Activated CD4-positive, alpha-beta memory T cell treated with anti-CD3 and anti-CD28 coated beads for 36 hours (primary cell): ENCODE data around the gene PTPRT. TPM values are rescaled to one million over a fixed set of nuclear protein-coding genes. Genes with fewer than 3 reads are reported as not detected.

Experiments
- CTCF ChIA-PET: fragments of 350-600 bp; sonication (Branson Sonifier 250); formaldehyde crosslinking; loops from one replicate; lab custom pipeline; 2021; ENCODE audit warnings: antibody characterized with exemption, inconsistent platforms; lab: Charles Lee
- POLR2A ChIA-PET: fragments of 350-600 bp; sonication (Branson Sonifier 250); formaldehyde crosslinking; loops from one replicate; lab custom pipeline; 2021; ENCODE audit warnings: antibody characterized with exemption; lab: Charles Lee
- DNase-seq: peaks from one replicate; pipeline ENCODE4 v3.0.0-alpha.2; 2020
- H3K27ac Mint-ChIP-seq: one replicate; pipeline ENCODE4 v1.8.0; 2021; ENCODE audit warnings: mixed read lengths
- H3K27me3 Mint-ChIP-seq: one replicate; pipeline ENCODE4 v1.8.0; 2021; ENCODE audit warnings: mixed read lengths
- H3K36me3 Mint-ChIP-seq: one replicate; pipeline ENCODE4 v1.8.0; 2021; ENCODE audit warnings: mixed read lengths
- H3K4me1 Mint-ChIP-seq: one replicate; pipeline ENCODE4 v1.8.0; 2021; ENCODE audit warnings: low read depth, mixed read lengths
- H3K4me3 Mint-ChIP-seq: one replicate; pipeline ENCODE4 v1.8.0; 2021; ENCODE audit warnings: mild to moderate bottlenecking, mixed read lengths
- H3K9me3 Mint-ChIP-seq: one replicate; pipeline ENCODE4 v1.8.0; 2021; ENCODE audit warnings: mixed read lengths
- intact Hi-C: fragments of 100-400 bp; cut with micrococcal nuclease; formaldehyde crosslinking; loops from one replicate; pipeline ENCODE4 v1.15.1; 2023
- total RNA-seq, 2 experiments: library from RNA; stranded (reverse); gene quantifications; one replicate each; pipeline ENCODE4 v1.2.3, GENCODE V29; 2021

PTPRT gene
- total RNA-seq, 2 experiments from 2014 or later = not detected

DNA sequence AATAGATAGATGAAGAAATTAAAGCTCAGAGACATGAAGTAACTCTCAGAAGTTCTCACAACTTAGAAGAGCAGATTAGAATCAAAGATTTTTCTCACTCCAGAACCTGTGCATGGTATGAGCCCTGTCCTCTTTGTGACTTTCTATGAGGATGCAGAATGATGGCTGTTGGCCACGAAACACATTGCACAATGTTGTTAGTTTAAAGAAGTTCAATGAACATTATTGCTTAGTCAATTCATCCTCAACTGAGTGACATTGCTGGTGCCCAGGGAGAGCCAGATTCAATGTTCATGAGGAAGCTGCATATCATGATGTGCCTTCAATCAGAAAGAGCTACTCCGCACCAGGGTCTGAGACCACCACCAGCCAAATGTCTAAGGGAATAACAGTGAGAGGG is 633.1 kb downstream of the PTPRT start:
- Mint-ChIP-seq H3K4me3 (no peak overlapping the region), H3K27ac (no peak overlapping the region), H3K4me1 (no peaks in the 10 kb centered on the region), H3K36me3 (no peaks in the 10 kb centered on the region), H3K27me3 (no peaks in the 10 kb centered on the region), H3K9me3 (peaks cover 3% of the 10 kb centered on the region)
- CTCF ChIA-PET = no interaction called here
- POLR2A ChIA-PET = no interaction called here
- no peak for DNase-seq
- intact Hi-C loops = no loop called here

DNA sequence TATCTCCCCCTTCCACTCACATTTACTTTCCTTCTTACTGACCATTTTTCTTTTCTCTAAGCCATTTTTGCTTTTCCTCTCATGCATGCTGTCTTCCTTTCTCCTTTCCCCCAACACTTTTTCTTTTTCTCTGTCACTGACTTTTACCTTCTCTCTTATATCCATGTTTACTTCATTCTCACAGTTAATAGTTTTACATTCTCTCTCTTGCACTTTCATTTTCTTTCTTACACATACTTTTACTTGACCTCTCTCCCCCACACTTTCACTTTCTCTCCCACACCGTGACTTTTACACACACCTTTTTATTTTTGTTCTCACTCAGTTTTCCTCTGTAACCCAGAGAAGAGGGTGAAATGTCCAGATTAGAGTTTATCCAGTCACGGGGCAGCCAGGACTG is 636.3 kb downstream of the PTPRT start:
- Mint-ChIP-seq H3K9me3 (peaks cover 4% of the 10 kb centered on the region), H3K4me3 (no peak overlapping the region), H3K27me3 (no peaks in the 10 kb centered on the region), H3K36me3 (no peaks in the 10 kb centered on the region), H3K4me1 (no peaks in the 10 kb centered on the region), H3K27ac (no peak overlapping the region)
- POLR2A ChIA-PET = no interaction called here
- no peak for DNase-seq
- CTCF ChIA-PET = no interaction called here
- intact Hi-C loops = no loop called here

DNA sequence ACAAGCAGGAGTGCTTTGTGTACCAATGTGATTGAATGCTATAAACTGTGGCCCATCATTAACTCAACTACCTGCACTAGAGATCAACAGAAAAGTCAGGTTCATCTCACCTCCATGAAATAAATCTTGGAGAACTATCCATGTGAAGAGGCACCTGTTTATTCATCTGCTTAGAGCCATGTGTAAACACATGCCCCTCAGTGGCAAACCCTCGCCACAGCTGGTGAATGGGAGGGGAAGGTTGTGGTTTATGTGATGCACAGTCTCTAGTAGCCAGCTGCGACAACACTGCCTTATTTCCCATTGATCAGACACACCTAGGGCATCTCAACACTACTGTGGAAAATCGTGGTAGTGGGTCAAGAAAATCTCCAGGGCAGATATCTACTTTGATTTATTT is 640.2 kb downstream of the PTPRT start:
- DNase-seq = no peak
- Mint-ChIP-seq H3K4me1 (no peaks in the 10 kb centered on the region), H3K27me3 (no peaks in the 10 kb centered on the region), H3K9me3 (peaks cover 4% of the 10 kb centered on the region), H3K27ac (no peak overlapping the region), H3K36me3 (no peaks in the 10 kb centered on the region), H3K4me3 (no peak overlapping the region)
- ChIA-PET POLR2A (no interaction called here), CTCF (no interaction called here)
- intact Hi-C loops = no loop called here

DNA sequence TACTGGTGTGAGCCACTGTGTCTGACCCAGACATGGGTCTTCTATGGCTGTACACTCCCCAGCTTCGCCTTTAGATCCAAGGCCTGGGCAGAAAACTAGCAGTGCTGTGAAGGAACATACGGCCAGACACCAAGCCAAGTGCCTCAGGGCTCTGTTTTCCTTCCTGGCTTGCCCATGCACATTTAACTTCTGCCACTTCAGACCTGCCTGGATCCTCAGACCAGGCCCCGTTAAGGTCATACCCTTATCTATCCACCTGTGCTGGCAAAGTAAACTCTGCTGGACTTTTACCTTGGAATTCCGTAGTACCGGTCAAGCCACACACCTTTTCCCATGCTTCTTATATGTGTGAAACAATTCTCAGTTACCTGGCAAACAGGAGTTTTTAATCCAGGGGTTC is 644.8 kb downstream of the PTPRT start:
- H3K36me3 Mint-ChIP-seq = no peaks in the 10 kb centered on the region
- H3K27me3 Mint-ChIP-seq = no peaks in the 10 kb centered on the region
- H3K4me3 Mint-ChIP-seq = no peak overlapping the region
- no peaks in the 10 kb centered on the region for H3K4me1 Mint-ChIP-seq
- no peak overlapping the region for H3K27ac Mint-ChIP-seq
- POLR2A ChIA-PET = no interaction called here
- DNase-seq = no peak
- H3K9me3 Mint-ChIP-seq = no peaks in the 10 kb centered on the region
- intact Hi-C loops = no loop called here
- CTCF ChIA-PET = no interaction called here

DNA sequence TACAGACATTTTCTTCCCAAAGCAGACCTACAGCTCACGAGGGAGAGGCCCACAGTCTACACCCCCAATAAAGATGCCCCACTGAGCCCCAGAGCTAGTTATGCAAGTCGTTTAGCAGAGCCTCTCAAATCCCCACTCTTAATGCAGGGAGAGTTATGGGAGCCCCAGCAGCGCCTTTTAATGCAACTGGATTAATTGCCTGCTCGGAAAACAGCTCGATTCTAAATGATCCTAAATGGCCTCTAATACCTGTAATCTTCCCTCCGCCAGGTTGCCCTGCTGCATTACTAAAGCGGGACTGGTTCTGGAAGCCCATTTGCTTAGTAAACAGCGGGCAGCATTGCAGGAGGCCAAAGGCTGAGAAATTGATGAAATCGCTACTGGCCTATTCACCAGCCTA is 656.9 kb downstream of the PTPRT start:
- peaks cover 2% of the 10 kb centered on the region for H3K9me3 Mint-ChIP-seq
- no peaks in the 10 kb centered on the region for H3K36me3 Mint-ChIP-seq
- no peaks in the 10 kb centered on the region for H3K4me1 Mint-ChIP-seq
- intact Hi-C loops = no loop called here
- H3K27ac Mint-ChIP-seq = no peak overlapping the region
- ChIA-PET CTCF (no interaction called here), POLR2A (no interaction called here)
- no peaks in the 10 kb centered on the region for H3K27me3 Mint-ChIP-seq
- no peak for DNase-seq
- no peak overlapping the region for H3K4me3 Mint-ChIP-seq

DNA sequence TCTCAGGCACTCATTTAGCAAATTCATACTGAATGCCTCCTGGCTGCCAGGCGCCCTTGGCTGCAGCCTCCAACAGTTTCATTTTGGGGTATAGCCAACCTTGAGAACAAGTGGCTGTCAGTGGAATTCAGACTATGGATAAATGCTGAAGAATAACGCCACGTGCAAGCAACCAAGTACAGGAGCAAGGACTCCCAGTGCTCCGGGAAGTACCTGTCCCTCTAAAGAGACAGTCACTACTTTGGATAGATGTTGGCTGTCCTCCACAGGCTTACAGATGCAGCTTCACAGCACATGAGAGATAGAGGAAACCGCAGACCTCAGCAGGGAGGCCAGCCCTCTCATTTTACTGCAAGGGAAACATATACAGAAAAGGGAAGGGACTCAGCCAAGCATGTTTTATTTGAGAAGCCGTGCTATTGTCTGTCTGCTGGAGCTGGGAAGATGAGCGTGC is 658.2 kb downstream of the PTPRT start:
- Mint-ChIP-seq H3K27me3 (no peaks in the 10 kb centered on the region), H3K9me3 (peaks cover 2% of the 10 kb centered on the region), H3K4me1 (no peaks in the 10 kb centered on the region), H3K36me3 (no peaks in the 10 kb centered on the region), H3K27ac (no peak overlapping the region), H3K4me3 (no peak overlapping the region)
- POLR2A ChIA-PET = no interaction called here
- CTCF ChIA-PET = no interaction called here
- DNase-seq = no peak
- intact Hi-C loops = no loop called here

DNA sequence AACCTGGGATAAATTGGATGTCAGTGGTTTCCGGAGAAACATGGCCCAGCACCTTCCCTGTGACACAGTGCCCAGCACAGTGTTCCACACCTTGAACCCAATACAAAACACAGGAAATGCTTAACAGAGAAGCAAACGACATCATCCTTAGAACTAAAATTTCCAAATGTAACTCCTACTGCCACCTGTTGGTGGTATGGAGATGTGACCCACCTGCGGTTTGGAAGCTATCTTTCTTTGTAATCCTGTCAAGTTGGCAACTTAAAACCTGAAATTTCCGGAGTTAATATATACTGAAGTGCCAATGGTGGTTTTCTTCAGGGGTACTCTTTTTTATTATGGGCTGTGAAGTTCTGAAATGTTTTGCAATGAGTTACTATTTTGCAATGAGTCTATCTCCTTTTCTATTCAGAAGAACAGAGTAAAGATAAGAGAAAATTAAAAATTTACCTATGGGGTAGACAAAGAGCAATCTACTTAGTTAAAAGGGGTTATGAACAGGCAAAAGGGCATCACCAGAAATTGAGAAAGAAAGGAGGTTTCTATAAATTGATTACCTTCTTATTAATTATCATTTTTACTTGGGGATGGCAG is 658.8 kb downstream of the PTPRT start:
- no peaks in the 10 kb centered on the region for H3K4me1 Mint-ChIP-seq
- H3K27ac Mint-ChIP-seq = no peak overlapping the region
- POLR2A ChIA-PET = no interaction called here
- H3K27me3 Mint-ChIP-seq = no peaks in the 10 kb centered on the region
- no peak overlapping the region for H3K4me3 Mint-ChIP-seq
- CTCF ChIA-PET = no interaction called here
- H3K36me3 Mint-ChIP-seq = no peaks in the 10 kb centered on the region
- peaks cover 2% of the 10 kb centered on the region for H3K9me3 Mint-ChIP-seq
- DNase-seq = no peak
- intact Hi-C loops = no loop called here

DNA sequence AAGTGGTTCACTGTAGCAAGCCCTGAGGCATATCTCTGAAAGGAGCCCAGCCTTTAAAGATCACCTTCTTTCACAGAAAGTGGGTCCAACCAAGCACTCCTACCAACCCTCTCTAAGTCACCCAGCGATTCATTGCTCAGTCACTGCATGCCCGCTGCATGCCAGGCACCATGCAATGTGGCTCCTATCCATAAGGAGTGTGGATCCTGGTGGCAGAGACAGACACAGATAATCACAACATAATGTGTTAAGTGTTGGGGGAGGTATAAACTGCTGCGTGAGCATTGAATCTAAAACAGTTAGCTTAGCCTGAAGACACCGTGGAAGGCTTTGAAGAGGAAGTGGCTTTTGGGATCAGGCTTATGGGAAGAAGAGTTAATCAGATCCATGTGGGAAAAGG is 659.5 kb downstream of the PTPRT start:
- Mint-ChIP-seq H3K27me3 (no peaks in the 10 kb centered on the region), H3K9me3 (peaks cover 2% of the 10 kb centered on the region), H3K36me3 (no peaks in the 10 kb centered on the region), H3K4me1 (no peaks in the 10 kb centered on the region), H3K4me3 (no peak overlapping the region), H3K27ac (no peak overlapping the region)
- DNase-seq = no peak
- CTCF ChIA-PET = no interaction called here
- POLR2A ChIA-PET = no interaction called here
- intact Hi-C loops = no loop called here

DNA sequence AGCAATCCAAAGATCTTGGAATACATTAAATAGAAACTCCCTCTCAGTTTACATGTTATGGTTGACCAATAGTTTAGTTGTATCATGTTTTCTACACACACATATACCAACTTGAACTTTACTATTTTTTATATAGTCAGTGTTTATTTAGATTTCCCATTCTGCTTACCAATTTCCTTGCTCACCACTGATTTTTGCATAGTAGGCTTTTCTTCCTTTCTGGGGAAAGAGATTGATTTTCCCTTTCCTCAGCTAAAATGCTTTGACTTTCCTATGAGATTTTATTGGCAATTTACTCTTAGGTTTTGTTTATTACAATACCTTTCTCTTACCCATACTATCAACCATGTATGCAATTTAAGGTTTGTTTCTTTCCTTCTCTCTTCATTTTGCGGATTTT is 665.6 kb downstream of the PTPRT start:
- no peaks in the 10 kb centered on the region for H3K4me1 Mint-ChIP-seq
- intact Hi-C loops = no loop called here
- H3K27ac Mint-ChIP-seq = no peak overlapping the region
- DNase-seq = no peak
- ChIA-PET CTCF (no interaction called here), POLR2A (no interaction called here)
- no peaks in the 10 kb centered on the region for H3K36me3 Mint-ChIP-seq
- H3K4me3 Mint-ChIP-seq = no peak overlapping the region
- peaks cover under 1% of the 10 kb centered on the region for H3K9me3 Mint-ChIP-seq
- H3K27me3 Mint-ChIP-seq = no peaks in the 10 kb centered on the region

DNA sequence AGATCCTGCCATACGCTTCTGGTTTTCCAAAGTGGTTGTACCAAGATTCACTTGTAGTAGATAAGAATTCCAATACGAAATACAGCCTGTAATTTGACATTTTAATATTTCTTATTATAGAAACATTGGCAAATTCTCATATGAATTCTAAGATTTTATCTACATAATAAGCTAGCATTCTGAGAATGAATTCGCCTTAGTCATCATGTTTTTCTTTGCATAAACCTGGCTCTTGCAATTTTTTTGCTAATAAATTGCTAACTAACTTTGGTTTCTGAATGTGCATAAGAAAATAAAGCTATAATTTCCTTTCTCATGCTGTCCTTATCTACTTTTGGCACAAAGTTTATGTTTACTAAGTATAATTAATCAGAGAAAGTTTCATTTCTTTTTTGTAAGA is 673.0 kb downstream of the PTPRT start:
- H3K4me3 Mint-ChIP-seq = no peak overlapping the region
- intact Hi-C loops = no loop called here
- DNase-seq = no peak
- ChIA-PET CTCF (no interaction called here), POLR2A (no interaction called here)
- H3K27ac Mint-ChIP-seq = no peak overlapping the region
- H3K4me1 Mint-ChIP-seq = no peaks in the 10 kb centered on the region
- H3K36me3 Mint-ChIP-seq = no peaks in the 10 kb centered on the region
- H3K9me3 Mint-ChIP-seq = peaks cover 5% of the 10 kb centered on the region
- H3K27me3 Mint-ChIP-seq = no peaks in the 10 kb centered on the region

DNA sequence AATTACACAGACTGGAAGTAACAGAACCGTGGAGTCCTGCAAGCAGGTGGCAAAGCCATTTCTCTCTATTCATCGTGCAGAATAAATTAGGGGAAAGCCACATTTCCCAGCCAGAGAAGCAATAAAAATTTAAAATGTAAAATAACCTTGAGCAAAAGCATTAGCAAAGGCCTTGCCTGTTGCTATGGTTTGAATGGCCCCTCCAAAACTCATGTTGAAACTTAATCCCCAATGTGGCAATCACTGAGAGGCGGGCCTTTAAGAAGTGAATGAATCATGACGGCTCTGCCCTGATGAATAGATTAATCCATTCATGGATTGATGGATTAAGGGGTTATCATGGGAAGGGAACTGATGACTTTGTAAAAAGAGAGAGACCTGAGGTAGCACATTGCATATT is 679.0 kb downstream of the PTPRT start:
- Mint-ChIP-seq H3K9me3 (peaks cover 2% of the 10 kb centered on the region), H3K27ac (no peak overlapping the region), H3K27me3 (no peaks in the 10 kb centered on the region), H3K4me3 (no peak overlapping the region), H3K36me3 (no peaks in the 10 kb centered on the region), H3K4me1 (no peaks in the 10 kb centered on the region)
- no peak for DNase-seq
- ChIA-PET POLR2A (no interaction called here), CTCF (no interaction called here)
- intact Hi-C loops = no loop called here

DNA sequence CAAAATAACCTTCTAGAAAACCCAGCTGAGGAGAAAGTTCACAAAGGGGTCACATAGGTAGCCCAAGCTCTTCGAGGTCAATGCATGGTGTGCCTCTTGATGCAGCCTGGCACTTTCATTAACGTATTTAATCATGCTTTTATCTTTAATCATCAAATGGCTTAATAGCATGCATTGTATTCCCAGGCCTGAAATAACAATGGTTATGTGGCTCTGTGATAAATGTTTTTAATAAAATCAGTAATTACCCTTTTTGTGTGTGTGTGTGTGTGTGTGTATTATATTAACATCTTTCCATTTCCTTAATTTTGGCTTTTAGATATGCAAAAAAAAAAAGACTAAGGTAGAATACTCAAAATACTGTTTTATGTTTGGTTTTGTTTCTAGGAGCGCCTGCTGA is 681.8 kb downstream of the PTPRT start:
- H3K9me3 Mint-ChIP-seq = peaks cover 6% of the 10 kb centered on the region
- no peaks in the 10 kb centered on the region for H3K36me3 Mint-ChIP-seq
- H3K27me3 Mint-ChIP-seq = no peaks in the 10 kb centered on the region
- no peak for DNase-seq
- no peak overlapping the region for H3K4me3 Mint-ChIP-seq
- intact Hi-C loops = no loop called here
- CTCF ChIA-PET = no interaction called here
- POLR2A ChIA-PET = no interaction called here
- H3K4me1 Mint-ChIP-seq = no peaks in the 10 kb centered on the region
- no peak overlapping the region for H3K27ac Mint-ChIP-seq

DNA sequence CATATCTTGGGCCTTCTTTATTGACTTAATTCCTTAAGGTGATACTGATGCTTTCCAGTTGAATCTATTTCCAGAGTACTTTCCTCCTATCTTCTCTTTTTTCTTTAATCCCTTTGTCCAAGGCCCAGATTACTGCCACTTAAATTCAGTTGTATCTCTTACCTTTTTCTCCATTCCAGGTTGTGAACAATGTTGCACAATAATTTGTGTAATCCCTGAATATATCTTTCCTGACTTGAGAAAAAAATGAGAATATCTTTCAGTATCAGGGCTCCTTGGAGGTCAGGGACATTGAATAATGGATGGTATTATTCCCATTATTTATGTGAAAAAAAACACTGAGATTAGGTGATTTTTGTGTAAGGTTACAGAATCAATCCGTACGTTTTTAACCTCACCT is 683.3 kb downstream of the PTPRT start:
- ChIA-PET CTCF (no interaction called here), POLR2A (no interaction called here)
- Mint-ChIP-seq H3K27ac (no peak overlapping the region), H3K4me3 (no peak overlapping the region), H3K9me3 (peaks cover 6% of the 10 kb centered on the region), H3K4me1 (no peaks in the 10 kb centered on the region), H3K36me3 (no peaks in the 10 kb centered on the region), H3K27me3 (no peaks in the 10 kb centered on the region)
- intact Hi-C loops = no loop called here
- DNase-seq = no peak
